ENCODE data around the gene RANGRF. TPM values are rescaled to one million over a fixed set of nuclear protein-coding genes. Genes with fewer than 3 reads are reported as not detected.

Gene RANGRF
- total and polyA plus RNA-seq, 9 of the 15 experiments (the other 6 are each of a cell fraction or from before 2014, with no cell fraction given) = 7.6 to 60.0 (median 16.0) TPM

GRCh38 chr17:8294814-8295316 is 6.4 kb downstream of the RANGRF start (continued):
- TF ChIP-seq RBM17 (IDR thresholded peaks at IDR 0.05; ENCODE audit: borderline replicate concordance, low read depth, low read length) (no peak), ATF2 (CRISPR knock-in tag; IDR thresholded peaks at IDR 0.05) (no peak), BHLHE40 (IDR thresholded peaks at IDR 0.05; ENCODE audit: low read length) (no peak), MGA (IDR thresholded peaks at IDR 0.05) (peak; percentile 61; the same call in 1 of the 2 replicates), ETS2 (tag; IDR thresholded peaks at IDR 0.05; ENCODE audit: borderline replicate concordance, poor library complexity, severe bottlenecking) (no peak), FOXK1 (CRISPR knock-in tag; IDR thresholded peaks at IDR 0.05; ENCODE audit: borderline replicate concordance) (no peak), ZKSCAN1 (IDR thresholded peaks at IDR 0.05; ENCODE audit: low read depth, low read length) (no peak), NCOA4 (IDR thresholded peaks at IDR 0.05; ENCODE audit: partially characterized antibody) (no peak), E4F1 (CRISPR knock-in tag; IDR thresholded peaks at IDR 0.05; ENCODE audit: borderline replicate concordance) (no peak)

Measured in K562 (cell line).